ENCODE data around the gene CRIM1.

- no peak for TF ChIP-seq POLR2AphosphoS5 (IDR thresholded peaks at IDR 0.05)
- no peak for TF ChIP-seq POLR2A (IDR thresholded peaks at IDR 0.05)
- no peak for TF ChIP-seq CTCF (IDR thresholded peaks at IDR 0.05)
- TF ChIP-seq EP300 (IDR thresholded peaks at IDR 0.05): no peak
Observed at GRCh38 chr2:36500072-36500471, 144.5 kb downstream of the CRIM1 start.
